HUES48 (cell line): ENCODE data around the gene GNG4.
A peak's percentile ranks its signal among the peaks of the same experiment; 100 is the strongest.

Experiments
- H3K27ac ChIP-seq: one replicate; pipeline ENCODE4 v1.7.0; 2013; ENCODE audit warnings: low read depth, low read length, inconsistent platforms
- H3K27me3 ChIP-seq: 2 replicates; pipeline ENCODE4 v1.6.1; 2013; ENCODE audit warnings: mild to moderate bottlenecking, low read length; ENCODE audit not compliant: control insufficient read depth, insufficient read depth
- H3K36me3 ChIP-seq: 2 replicates; pipeline ENCODE4 v1.6.1; 2013; ENCODE audit warnings: low read length; ENCODE audit not compliant: control insufficient read depth, insufficient read depth
- H3K4me1 ChIP-seq: 2 replicates; pipeline ENCODE4 v1.6.1; 2013; ENCODE audit warnings: mild to moderate bottlenecking, low read length; ENCODE audit not compliant: control insufficient read depth, insufficient read depth
- H3K4me3 ChIP-seq: 2 replicates; pipeline ENCODE4 v1.5.1; 2013; ENCODE audit warnings: mild to moderate bottlenecking, low read depth, low read length
- H3K9ac ChIP-seq: 2 replicates; pipeline ENCODE4 v1.6.1; 2013; ENCODE audit warnings: mild to moderate bottlenecking, low read depth, low read length, moderate library complexity
- H3K9me3 ChIP-seq: 2 replicates; pipeline ENCODE4 v1.6.1; 2013; ENCODE audit warnings: low read length; ENCODE audit not compliant: control insufficient read depth, insufficient read depth

Gene GNG4

GRCh38 chr1:235527196-235527814, 122.3 kb downstream of the GNG4 start:
- no peaks in the 10 kb centered on the region for H3K4me1 ChIP-seq
- H3K27me3 ChIP-seq, result no peaks in the 10 kb centered on the region
- no peaks in the 10 kb centered on the region for H3K36me3 ChIP-seq
- no peaks in the 10 kb centered on the region for H3K9me3 ChIP-seq
- H3K4me3 ChIP-seq, result no peak overlapping the region
- no peak overlapping the region for H3K27ac ChIP-seq
- no peak overlapping the region for H3K9ac ChIP-seq

GRCh38 chr1:235525314-235525713, 124.3 kb downstream of the GNG4 start:
- Histone ChIP-seq H3K4me1 (no peaks in the 10 kb centered on the region), H3K4me3 (no peak overlapping the region), H3K27me3 (no peaks in the 10 kb centered on the region), H3K27ac (no peak overlapping the region), H3K9me3 (no peaks in the 10 kb centered on the region), H3K9ac (no peak overlapping the region), H3K36me3 (no peaks in the 10 kb centered on the region)

GRCh38 chr1:235516862-235517446, 132.6 kb downstream of the GNG4 start:
- Histone ChIP-seq H3K9ac (no peak overlapping the region), H3K36me3 (no peaks in the 10 kb centered on the region), H3K27me3 (no peaks in the 10 kb centered on the region), H3K4me1 (no peaks in the 10 kb centered on the region), H3K27ac (no peak overlapping the region), H3K4me3 (no peak overlapping the region), H3K9me3 (no peaks in the 10 kb centered on the region)

DNA sequence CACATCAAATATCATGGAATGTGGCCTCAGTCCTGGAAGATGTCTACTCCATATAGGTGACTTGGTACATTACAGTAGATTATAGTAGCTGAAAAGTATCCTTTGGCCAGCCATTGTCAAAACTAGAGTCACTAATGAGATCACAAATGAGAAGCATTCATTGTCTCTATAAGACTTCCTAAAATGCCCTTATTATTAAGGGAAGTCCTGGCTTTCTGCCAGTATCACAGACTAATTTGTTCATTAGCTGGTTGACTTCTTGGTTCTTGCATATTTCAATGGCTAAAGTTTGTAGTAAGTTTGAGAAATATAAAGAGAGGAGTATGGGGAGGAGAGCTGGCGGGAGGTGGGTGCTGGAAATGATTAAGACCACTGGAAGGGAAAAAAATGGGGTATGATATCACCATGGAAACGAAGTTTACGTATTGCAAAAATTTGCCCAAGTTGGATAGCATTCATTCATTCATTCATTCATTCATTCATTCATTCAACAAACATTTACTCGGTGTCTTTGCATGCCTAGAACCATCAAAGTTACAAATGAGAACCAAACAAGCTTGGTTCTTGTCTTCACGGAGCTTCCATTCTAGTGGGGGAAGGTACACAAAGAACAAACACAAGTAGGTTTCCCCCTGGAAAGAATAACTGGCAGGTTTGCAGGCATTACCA, 133.6 kb downstream of the GNG4 start:
- Histone ChIP-seq H3K4me3 (no peak overlapping the region), H3K9ac (no peak overlapping the region), H3K27me3 (no peaks in the 10 kb centered on the region), H3K9me3 (no peaks in the 10 kb centered on the region), H3K27ac (no peak overlapping the region), H3K4me1 (no peaks in the 10 kb centered on the region), H3K36me3 (no peaks in the 10 kb centered on the region)

DNA sequence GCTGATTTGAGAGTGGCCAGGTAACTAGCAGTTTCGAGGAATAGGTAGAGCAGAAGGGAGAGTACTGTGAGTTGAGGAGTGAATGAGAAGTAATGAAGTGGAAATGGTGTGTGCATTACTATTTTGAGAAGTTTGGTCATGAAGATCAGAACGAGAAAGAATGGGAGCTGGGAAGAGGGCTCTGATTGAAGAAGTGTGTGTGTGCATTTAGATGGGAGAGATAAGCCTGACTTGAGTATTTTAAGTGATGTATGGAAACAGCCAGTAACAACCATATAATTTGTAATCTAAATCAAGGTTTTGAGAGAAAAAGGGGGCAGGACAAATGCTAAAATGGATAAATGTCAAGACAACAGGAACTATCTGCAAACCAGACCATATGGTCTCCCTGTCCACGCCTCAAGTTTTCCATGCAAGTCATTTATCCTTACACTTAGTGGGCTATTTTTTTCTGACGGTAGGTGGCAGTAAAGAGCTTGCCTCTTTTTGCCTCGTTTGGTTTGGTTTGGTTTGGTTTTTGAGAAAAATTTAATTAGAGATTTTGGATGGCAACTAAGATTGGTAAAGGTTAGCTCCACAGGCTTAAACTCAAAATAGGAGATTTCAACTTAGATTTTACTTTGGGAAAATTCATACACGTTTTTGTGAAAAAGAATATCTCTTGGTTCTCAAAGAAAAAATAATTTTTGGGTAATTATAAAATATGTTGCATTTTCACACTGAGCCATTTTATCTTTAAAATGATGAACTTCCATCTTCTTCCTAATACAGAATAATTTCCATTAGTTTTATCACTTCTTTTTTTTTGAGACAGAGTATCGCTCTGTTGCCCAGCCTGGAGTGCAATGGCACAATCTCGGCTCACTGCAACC, 135.9 kb downstream of the GNG4 start:
- Histone ChIP-seq H3K9ac (no peak overlapping the region), H3K27ac (no peak overlapping the region), H3K36me3 (no peaks in the 10 kb centered on the region), H3K4me1 (no peaks in the 10 kb centered on the region), H3K4me3 (no peak overlapping the region), H3K27me3 (no peaks in the 10 kb centered on the region), H3K9me3 (no peaks in the 10 kb centered on the region)

DNA sequence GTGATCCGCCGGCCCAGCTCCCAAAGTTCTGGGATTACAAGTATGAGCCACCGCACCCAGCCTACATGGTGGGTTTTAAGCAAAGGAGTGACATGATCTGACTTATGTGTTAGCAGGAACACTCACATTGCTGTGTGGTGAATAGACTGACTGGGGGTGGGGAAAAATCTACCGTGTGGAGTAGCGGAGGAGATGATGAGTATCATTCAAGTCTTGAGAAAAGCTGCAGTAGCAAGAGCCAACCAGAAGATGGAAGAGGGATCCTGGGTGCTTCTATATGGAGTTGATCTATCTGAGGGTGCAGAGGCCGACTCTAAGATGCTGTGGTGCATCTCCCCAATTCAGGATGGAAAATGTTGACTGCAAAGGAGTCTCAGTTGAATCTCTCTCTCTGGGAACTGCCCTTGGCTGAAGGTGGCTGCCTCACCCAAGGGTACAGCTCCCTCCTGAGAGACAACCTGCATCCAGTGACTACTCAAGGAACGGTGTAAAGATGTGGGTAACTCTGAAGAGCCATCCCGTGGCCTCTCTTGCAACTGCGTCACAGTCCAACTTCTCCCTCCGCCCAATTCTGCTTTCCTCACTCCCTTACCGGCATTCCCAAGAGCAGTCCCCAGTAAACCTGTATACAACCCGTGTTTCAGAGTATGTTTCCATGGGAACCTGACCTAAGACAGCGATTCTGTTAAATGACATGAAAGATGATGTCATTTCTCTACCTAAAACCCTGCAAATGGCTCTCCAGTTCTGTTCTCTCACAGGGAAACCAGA, 137.9 kb downstream of the GNG4 start:
- H3K9me3 ChIP-seq, result no peaks in the 10 kb centered on the region
- H3K4me1 ChIP-seq, result no peaks in the 10 kb centered on the region
- H3K4me3 ChIP-seq, result no peak overlapping the region
- no peaks in the 10 kb centered on the region for H3K36me3 ChIP-seq
- no peak overlapping the region for H3K27ac ChIP-seq
- no peaks in the 10 kb centered on the region for H3K27me3 ChIP-seq
- H3K9ac ChIP-seq, result no peak overlapping the region

GRCh38 chr1:235510823-235511222, 138.8 kb downstream of the GNG4 start:
- Histone ChIP-seq H3K4me1 (no peaks in the 10 kb centered on the region), H3K36me3 (no peaks in the 10 kb centered on the region), H3K27ac (no peak overlapping the region), H3K4me3 (no peak overlapping the region), H3K9me3 (no peaks in the 10 kb centered on the region), H3K27me3 (no peaks in the 10 kb centered on the region), H3K9ac (no peak overlapping the region)

- Histone ChIP-seq H3K27me3 (no peaks in the 10 kb centered on the region), H3K9ac (no peak overlapping the region), H3K4me3 (no peak overlapping the region), H3K36me3 (no peaks in the 10 kb centered on the region), H3K4me1 (peaks cover 4% of the 10 kb centered on the region), H3K27ac (no peak overlapping the region), H3K9me3 (no peaks in the 10 kb centered on the region)
These were observed 142.0 kb downstream of the GNG4 start for GRCh38 chr1:235507623-235508022.

DNA sequence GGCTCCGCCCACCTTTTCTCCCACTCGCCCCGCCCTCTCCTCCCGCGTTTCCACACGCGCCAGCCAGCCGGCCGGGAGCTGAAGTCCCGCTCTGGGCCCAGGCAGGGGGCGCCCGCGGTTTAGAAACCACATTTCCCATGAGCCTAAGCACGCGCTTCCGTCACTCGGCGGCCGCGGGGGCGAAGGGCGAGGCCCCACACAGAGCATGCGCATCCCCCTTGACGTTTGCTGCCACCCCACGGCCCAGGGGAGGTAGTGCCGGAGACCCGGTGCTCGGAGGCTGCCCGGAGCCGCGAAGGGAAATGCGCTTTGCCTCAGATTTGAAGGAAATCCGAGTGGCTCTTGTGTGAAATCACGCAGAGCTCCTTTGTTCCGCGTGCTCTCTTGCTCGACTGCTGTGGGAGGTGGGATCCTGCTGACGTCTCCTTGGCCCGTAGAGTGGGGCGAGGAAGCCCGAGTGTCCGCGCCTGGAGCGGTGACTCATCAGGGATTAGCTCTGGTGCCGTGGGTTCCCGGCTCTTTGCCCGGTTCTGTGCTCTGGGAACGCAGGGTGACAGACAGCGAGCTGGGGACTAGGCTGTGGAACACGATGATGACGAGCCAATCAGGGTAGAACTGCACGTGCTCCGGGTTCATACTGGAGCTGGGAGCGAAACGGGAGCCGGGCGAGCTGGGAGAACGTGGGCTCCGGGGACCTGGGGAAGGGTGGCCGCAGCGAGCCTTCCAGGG, 144.9 kb downstream of the GNG4 start:
- peak overlapping the region; percentile 97 for H3K4me3 ChIP-seq
- H3K9me3 ChIP-seq, result no peaks in the 10 kb centered on the region
- H3K4me1 ChIP-seq, result peaks cover 22% of the 10 kb centered on the region
- no peaks in the 10 kb centered on the region for H3K27me3 ChIP-seq
- peak overlapping the region; percentile 95 for H3K9ac ChIP-seq
- peak overlapping the region; percentile 95 for H3K27ac ChIP-seq
- H3K36me3 ChIP-seq, result no peaks in the 10 kb centered on the region

GRCh38 chr1:235504122-235504493, 145.5 kb downstream of the GNG4 start, which contains the start of gene B3GALNT2:
Gene B3GALNT2, minus strand, starts transcription at chr1:235504452. Its CDS starts 200 bp downstream, at chr1:235504252.
- Histone ChIP-seq H3K27me3 (no peaks in the 10 kb centered on the region), H3K4me1 (peaks cover 22% of the 10 kb centered on the region), H3K27ac (peak within 1 kb of the TSS; percentile 95), H3K36me3 (no peaks in the 10 kb centered on the region), H3K9me3 (no peaks in the 10 kb centered on the region), H3K9ac (peak within 1 kb of the TSS; percentile 95), H3K4me3 (peak within 1 kb of the TSS; percentile 97)
